Measurements from ENCODE around the gene HOXA7. TPM values are rescaled to one million over a fixed set of nuclear protein-coding genes. Genes with fewer than 3 reads are reported as not detected.
A peak's percentile ranks its signal among the peaks of the same experiment; 100 is the strongest.

The HOXA7 gene
- total RNA-seq, 2 experiments from 2014 or later: not detected

DNA sequence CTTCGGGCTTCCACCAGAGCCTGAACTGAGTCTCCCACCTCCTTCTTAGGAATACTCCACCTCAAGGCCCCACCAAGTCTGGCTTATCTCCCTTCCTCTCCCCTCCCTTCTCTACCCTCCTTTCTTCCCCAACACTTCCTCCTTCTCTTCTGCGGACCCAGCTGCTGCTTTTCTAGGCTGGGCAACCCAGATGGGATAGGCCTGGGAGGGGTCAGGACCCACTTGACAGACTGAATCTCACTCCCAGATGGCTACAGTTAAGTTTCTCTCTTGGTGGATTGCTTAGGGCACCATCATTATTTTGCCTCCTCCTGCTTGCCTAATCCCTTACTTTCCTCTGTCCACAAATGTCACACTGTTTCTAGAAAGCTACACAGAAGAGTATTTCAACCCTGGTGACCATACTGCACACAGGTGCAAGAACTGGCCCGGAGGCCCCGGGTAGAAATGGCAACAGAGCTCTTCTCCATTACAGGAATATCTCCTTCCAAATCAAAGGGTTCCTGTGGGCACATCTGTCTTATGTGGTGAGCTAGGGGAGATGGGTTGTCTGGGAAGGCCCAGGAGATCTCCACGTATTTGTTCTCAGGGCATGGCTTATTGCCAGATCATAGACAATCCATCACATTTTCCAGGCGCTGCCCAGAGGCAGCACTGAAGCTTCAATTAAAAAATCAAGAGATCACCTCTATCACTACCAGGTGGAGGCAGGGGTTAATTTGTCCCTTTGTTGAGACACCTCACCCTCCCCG, 33.7 kb upstream of the HOXA7 start:
- no peak for DNase-seq
- POLR2A ChIA-PET: no interaction called here
- H3K4me1 Mint-ChIP-seq: peaks cover 37% of the 10 kb centered on the region

DNA sequence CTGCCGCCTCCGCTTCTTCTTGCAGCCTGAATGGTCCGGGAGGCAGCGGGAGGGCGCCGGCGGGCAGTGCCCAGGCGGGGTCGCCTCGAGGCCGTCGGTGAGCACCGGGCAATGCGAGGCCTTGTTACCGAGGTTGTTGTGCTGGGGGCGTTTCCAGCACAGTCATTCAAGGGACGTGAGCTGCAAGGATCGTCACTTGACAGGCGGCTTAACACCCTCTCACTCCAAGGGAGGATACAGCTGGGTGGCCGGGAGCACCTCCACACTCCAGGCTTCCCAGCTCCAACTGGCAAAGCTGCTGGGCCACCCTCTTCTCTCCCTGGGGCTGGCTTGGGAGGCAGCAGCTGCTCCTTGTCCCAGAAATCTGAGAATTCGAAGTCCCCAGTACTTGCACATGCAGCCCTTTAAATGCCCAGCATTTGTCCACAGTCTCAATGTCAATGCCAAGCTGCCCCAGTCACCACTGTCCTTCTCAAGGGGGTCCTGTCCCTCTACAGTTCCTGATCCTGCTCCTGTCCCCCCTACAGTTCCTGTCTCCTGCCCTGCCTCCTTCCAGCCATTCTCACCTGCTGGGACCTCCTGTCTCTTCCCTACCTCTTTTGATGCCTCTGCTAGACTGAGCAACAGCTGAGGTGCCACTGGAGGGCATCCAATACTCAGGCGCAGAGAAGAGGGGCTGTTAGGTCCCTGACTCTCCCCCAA, 33.0 kb upstream of the HOXA7 start:
- ChIA-PET POLR2A (no interaction called here), CTCF (interaction anchor here (0.7 to 1.6 kb wide), 5 partner anchors 9 to 32 kb away, joined by 3 to 7 read pairs (median 3); partner anchors contain the start of gene HOXA7)
- Mint-ChIP-seq H3K9me3 (no peaks in the 10 kb centered on the region), H3K4me1 (peaks cover 43% of the 10 kb centered on the region), H3K36me3 (ENCODE audit: low read depth) (peaks cover 11% of the 10 kb centered on the region), H3K4me3 (no peak overlapping the region), H3K27ac (peak overlapping the region; percentile 19), H3K27me3 (peaks cover 89% of the 10 kb centered on the region)
- DNase-seq: no peak

More for the DNA sequence above, 33.7 kb upstream of the HOXA7 start:
- Mint-ChIP-seq H3K4me3 (no peak overlapping the region), H3K9me3 (no peaks in the 10 kb centered on the region), H3K36me3 (ENCODE audit: low read depth) (peaks cover 8% of the 10 kb centered on the region), H3K27ac (peak overlapping the region; percentile 19), H3K27me3 (peaks cover 90% of the 10 kb centered on the region)
- CTCF ChIA-PET: interaction anchor here (1.3 to 1.6 kb wide), 4 partner anchors 10 to 33 kb away, joined by 3 to 7 read pairs (median 6); partner anchors contain the start of genes HOXA7 and HOXA9

DNA sequence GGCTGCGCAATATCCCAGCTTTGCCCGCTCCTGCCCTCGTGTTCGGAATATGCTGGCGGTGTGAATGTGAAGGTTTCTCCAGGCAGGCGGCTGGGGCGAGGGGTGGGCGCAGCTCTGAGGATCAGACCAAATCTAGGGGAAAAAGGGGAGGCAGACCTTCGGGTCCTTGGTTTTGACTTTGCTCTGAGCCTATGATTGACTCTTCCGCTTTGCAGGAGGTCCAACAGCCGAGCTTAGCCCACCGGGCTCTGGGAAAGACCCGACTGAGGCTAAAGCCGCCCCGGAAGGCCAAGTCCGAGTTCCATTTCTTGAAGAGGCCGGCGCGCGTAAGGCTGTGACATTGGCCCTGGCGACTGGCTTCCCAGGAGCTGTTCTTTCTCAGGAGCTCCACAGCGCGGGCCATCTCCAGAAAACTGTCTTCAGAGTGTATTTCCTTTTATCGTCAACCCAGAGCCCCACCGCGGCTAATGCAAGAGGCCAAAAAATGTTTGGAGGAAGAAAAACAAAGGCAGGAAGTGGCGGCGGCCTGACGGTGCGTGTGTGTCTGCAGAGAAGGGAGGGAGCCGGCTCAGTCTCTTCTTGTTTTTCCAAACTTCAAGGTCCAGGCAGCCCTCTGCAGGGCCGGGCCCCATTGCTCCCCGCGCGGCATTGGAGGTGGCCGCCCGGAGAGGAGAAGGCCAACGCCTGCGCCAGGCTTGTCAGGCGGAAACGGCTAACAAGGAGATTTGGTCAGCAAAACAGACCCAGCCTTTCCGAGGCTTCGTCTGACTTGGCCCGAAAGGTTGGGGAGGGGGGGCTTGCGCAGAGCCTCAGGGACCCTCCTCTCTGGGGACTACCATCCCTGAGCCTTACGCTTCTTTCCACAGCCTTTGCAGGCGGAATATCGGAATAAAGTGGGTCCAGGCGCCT, 32.2 kb upstream of the HOXA7 start:
- peak; percentile 48 for DNase-seq
- H3K27me3 Mint-ChIP-seq: peaks cover 87% of the 10 kb centered on the region
- peaks cover 11% of the 10 kb centered on the region for H3K36me3 Mint-ChIP-seq (ENCODE audit: low read depth)
- CTCF ChIA-PET: interaction anchor here (0.7 to 1.7 kb wide), 4 partner anchors 9 to 28 kb away, joined by 3 to 7 read pairs (median 4); partner anchors contain the start of gene HOXA13
- no peaks in the 10 kb centered on the region for H3K9me3 Mint-ChIP-seq
- POLR2A ChIA-PET: no interaction called here
- H3K4me3 Mint-ChIP-seq: peak overlapping the region; percentile 59
- H3K4me1 Mint-ChIP-seq: peaks cover 43% of the 10 kb centered on the region
- peak overlapping the region; percentile 71 for H3K27ac Mint-ChIP-seq

DNA sequence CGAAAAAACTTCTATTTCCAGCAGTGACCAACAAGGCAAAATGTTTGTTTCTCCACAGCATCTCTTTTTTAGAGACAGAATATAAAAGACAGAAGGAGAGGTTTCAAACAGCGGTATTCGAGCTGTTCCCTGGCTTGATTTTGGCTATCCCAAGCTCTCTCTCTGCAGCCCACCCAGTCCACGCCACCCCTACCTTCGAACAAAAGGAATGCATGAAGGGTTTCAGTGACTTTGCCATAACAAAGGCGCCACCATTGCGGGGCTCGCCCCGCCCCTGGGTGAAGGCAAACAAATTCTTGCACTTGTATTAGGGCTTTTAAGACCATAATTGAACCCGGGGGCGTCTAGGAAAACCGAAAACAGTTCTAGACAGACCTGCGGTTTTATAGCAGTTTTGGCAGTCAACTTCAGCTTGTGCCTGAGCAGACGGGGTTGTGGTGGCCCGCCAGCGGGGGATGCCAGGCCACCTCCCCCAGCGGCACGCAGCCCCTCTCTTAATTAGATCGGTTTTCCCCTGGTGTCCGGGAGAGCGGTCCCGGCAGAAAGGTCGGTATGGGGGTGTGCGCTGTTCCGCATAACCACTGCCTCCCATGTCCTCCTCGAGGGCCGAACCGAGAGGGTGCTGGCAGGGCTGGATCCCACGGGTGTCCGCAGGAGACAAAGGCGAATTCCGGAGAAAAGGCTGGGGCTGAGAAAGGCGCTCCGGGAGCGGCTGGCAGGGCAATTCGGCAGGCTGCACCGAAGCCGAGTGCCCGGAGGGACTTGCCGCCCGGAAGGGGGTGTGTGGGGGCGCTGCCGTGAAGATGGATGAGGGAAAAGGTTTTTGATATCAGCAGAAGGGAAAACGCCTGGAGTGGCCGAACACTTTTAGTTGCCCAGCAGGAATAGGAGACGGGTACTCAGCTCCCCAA, 31.3 kb upstream of the HOXA7 start:
- no peaks in the 10 kb centered on the region for H3K9me3 Mint-ChIP-seq
- no peak for DNase-seq
- peak overlapping the region; percentile 59 for H3K4me3 Mint-ChIP-seq
- H3K4me1 Mint-ChIP-seq: peaks cover 43% of the 10 kb centered on the region
- CTCF ChIA-PET: interaction anchor here (1.1 to 4.0 kb wide), 6 partner anchors 8 to 42 kb away, joined by 3 to 18 read pairs (median 6); partner anchors contain the start of gene HOXA13
- peaks cover 11% of the 10 kb centered on the region for H3K36me3 Mint-ChIP-seq (ENCODE audit: low read depth)
- peak overlapping the region; percentile 71 for H3K27ac Mint-ChIP-seq
- peaks cover 84% of the 10 kb centered on the region for H3K27me3 Mint-ChIP-seq
- POLR2A ChIA-PET: no interaction called here

DNA sequence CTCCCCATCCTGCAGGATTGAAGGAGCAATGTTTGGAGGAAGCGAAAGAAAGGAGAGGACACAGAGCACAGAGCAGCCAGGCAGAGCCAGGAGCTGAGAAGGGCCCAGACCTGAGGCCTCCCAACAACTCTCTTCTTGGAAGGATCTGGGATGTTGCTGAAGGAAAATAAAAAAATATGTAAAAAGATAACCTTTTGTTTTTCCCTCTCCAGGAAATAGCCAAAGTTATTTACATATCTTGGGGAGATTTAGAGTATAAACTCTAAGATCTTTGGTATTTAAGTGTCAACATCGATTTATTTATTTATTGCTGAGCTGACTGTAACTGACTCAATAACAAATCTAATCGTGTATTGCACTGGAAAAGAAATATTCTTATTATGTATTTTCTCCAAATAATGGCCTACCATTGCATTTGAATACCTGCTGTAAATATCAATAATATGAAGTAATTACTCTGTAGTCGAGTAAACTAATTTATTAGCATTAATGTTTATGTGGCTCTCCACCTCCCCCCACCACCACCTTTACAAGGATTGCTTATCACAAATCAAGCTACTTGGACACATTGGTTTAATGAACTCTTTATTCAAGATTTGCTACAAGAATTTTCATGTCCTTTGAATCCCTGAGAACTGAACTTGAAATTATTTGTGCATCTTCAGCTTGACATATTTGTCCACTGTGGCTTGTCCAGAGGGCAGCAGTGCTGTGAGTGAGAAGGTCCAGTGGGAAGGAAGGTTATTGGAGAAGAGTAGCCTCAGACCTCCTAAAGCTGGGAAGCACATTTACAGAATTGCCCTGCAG, 30.4 kb upstream of the HOXA7 start:
- DNase-seq: no peak
- ChIA-PET POLR2A (interaction anchor here (0.6 kb wide), 1 partner anchor 9 kb away, joined by 3 read pairs; no protein-coding TSS in a partner anchor), CTCF (interaction anchor here (0.5 to 4.0 kb wide), 10 partner anchors 9 to 776 kb away, joined by 3 to 18 read pairs (median 4); partner anchors contain the start of gene HOXA13)
- peaks cover 11% of the 10 kb centered on the region for H3K36me3 Mint-ChIP-seq (ENCODE audit: low read depth)
- no peak overlapping the region for H3K27ac Mint-ChIP-seq
- peaks cover 42% of the 10 kb centered on the region for H3K4me1 Mint-ChIP-seq
- H3K27me3 Mint-ChIP-seq: peaks cover 82% of the 10 kb centered on the region
- no peak overlapping the region for H3K4me3 Mint-ChIP-seq
- H3K9me3 Mint-ChIP-seq: no peaks in the 10 kb centered on the region

DNA sequence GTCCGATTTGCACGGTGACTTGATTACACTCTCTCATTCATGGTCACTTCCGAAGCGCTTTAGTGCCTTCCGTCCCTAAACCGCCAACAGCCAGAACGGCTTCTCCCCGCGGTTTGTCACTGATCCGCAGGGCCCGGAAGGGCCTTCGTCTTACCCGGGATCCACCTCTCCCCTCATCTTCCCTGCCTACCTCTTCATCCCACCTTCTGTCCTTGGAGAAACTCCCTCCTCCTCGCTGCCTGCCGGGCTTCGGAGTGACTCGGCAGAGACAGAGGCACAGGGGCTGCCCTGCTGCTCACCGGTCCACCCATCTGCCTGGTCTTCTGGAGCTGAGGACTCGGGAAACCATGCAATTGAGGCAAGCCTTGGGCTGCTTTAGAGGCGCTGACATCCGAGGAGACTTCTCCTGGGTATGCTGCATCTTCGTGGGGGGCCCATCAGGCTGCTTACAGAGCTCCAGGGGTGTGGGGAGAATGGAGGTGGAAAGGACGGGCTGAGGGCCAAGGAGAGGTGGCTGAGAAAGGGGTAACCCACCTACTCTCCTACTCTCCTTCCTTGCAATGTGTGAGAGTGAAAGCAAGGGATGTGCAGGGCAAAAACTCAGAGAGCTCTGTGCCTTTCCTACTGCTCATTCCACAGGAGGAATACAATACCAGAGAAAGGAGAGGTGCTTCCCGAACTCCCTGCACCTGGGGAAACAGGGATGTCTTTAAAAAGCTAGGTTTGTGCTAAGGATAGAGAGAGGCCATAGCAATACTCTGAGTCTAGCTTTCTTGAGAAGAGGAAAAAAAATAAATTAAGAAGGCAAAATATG, 29.6 kb upstream of the HOXA7 start:
- peaks cover 40% of the 10 kb centered on the region for H3K4me1 Mint-ChIP-seq
- ChIA-PET POLR2A (interaction anchor here (0.6 kb wide), 1 partner anchor 10 kb away, joined by 3 read pairs; no protein-coding TSS in a partner anchor), CTCF (interaction anchor here (0.5 to 4.0 kb wide), 9 partner anchors 9 to 777 kb away, joined by 3 to 18 read pairs (median 3); no protein-coding TSS in a partner anchor)
- peak overlapping the region; percentile 63 for H3K27ac Mint-ChIP-seq
- peaks cover 81% of the 10 kb centered on the region for H3K27me3 Mint-ChIP-seq
- H3K9me3 Mint-ChIP-seq: no peaks in the 10 kb centered on the region
- no peak for DNase-seq
- H3K4me3 Mint-ChIP-seq: peak overlapping the region; percentile 50
- peaks cover 11% of the 10 kb centered on the region for H3K36me3 Mint-ChIP-seq (ENCODE audit: low read depth)

DNA sequence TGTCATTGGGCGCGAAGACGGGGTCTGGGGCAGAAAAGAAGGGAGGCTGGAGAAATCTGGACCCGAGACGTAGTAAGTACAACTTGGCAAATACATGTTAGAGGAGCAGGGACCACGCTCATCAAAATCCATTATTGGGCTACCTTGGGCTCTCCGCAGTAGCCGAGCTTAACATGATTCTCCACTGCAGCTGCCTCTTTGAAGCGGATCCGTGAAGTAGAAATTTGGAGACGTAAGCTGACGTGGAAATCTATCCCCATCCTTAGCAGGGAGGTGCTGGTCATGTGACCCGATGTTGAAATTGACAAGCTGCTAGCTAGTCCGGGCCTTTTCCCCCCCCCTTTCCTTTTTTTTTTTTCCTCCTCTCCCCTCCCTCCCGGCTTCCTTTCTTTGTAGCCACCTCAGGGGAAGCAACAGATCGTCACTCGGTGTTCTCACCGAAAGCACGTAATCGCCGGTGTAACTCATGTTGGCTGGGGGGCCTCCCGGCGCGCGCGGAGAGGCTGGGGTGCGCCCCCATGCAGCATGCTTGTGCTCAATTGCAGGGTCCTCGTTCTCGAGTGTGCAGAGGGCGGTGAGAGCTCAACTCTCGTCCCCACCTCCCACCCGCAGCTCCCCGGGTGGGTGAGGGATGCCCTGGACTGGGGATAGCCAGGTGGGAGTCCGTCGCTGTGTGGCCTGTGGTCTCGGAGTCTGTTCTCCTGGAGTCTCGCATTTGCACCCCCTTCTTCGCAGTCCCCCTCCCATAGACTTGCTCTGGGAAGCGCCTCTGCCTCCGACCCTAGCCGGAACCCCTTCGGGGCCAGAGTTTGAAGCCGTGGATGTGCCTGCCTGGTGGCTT, 28.8 kb upstream of the HOXA7 start, which contains the start of gene HOXA11:
TSS of gene HOXA11 (minus strand) at position 220 of the 841 bp plus-strand sequence. CDS start at position 132, 88 bp downstream.
- no peak for DNase-seq
- POLR2A ChIA-PET: no interaction called here
- CTCF ChIA-PET: interaction anchor here (0.6 to 4.0 kb wide), 8 partner anchors 10 to 307 kb away, joined by 3 to 18 read pairs (median 4); no protein-coding TSS in a partner anchor
- H3K9me3 Mint-ChIP-seq: no peaks in the 10 kb centered on the region
- peaks cover 11% of the 10 kb centered on the region for H3K36me3 Mint-ChIP-seq (ENCODE audit: low read depth)
- peak within 1 kb of the TSS; percentile 69 for H3K27ac Mint-ChIP-seq
- peaks cover 79% of the 10 kb centered on the region for H3K27me3 Mint-ChIP-seq
- H3K4me3 Mint-ChIP-seq: peak within 1 kb of the TSS; percentile 50
- H3K4me1 Mint-ChIP-seq: peaks cover 42% of the 10 kb centered on the region

DNA sequence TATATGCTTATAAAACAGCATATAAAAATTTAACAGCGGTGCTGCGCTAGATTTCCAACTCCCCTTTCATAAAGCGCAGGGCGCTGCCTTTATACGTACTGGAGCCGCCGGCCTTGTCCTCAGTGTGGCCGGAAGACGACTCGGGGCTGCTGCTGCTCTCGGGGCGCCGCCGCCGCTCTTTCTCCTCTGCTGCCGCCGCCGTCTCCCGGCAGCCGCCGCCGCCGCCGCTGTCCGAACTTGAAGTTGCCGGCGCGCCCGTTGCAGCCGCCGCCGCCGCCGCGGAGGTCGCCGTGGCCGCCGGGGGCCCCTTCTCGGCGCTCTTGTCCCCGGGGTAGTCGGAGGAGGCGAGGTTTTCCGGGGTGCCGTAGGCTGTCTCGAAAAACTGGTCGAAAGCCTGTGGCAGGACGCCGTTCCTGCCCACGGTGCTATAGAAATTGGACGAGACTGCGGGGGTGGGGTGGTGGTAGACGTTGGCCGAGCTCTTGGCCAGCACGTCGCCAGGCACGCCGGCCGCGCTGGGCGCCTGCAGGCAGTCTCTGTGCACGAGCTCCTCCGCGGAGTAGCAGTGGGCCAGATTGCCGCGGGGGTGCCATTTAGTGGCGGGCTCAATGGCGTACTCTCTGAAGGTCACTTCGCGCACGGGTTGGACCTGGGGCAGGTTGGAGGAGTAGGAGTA, 28.0 kb upstream of the HOXA7 start:
- Mint-ChIP-seq H3K4me1 (peaks cover 41% of the 10 kb centered on the region), H3K27me3 (peaks cover 77% of the 10 kb centered on the region), H3K27ac (peak overlapping the region; percentile 69), H3K4me3 (peak overlapping the region; percentile 47), H3K9me3 (no peaks in the 10 kb centered on the region), H3K36me3 (ENCODE audit: low read depth) (peaks cover 9% of the 10 kb centered on the region)
- ChIA-PET POLR2A (no interaction called here), CTCF (interaction anchor here (0.6 to 4.0 kb wide), 7 partner anchors 10 to 307 kb away, joined by 3 to 18 read pairs (median 3); partner anchors contain the start of gene HOXA10)
- no peak for DNase-seq

DNA sequence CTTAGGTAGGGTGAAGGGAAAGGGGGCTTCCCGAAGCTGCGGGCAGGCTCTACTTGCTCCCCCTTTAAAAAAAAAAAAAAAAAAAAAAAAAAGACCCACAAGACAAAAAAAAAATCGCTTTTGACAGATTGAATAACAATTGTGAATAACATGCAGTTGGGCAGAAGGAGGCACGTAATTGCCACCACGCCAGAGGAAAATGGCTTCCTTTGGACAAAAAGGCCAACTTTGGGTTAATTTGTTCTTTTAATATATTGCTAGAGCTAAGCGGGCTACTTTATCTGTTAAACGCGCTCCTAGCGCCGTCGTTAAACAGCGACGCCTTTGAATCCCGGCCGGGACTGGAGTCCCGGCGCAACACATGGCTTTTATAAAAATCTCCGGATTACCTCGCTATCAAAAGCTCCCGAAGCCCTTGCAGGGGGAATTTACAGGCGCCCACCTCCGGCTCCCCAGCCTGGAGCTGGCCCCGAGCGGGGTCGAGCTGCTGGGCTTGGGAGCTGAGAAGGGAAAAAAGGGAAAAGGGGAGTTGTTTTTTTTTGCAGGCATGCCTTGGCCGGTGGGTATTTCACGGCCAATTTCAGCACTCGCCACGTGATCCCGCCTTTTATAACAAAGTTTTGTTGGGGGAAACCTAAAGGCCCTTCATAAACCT, 27.3 kb upstream of the HOXA7 start:
- POLR2A ChIA-PET: no interaction called here

More for the DNA sequence above, 27.3 kb upstream of the HOXA7 start:
- Mint-ChIP-seq H3K36me3 (ENCODE audit: low read depth) (peaks cover 9% of the 10 kb centered on the region), H3K27ac (no peak overlapping the region), H3K4me3 (peak overlapping the region; percentile 38), H3K27me3 (peaks cover 81% of the 10 kb centered on the region), H3K9me3 (no peaks in the 10 kb centered on the region), H3K4me1 (peaks cover 39% of the 10 kb centered on the region)
- CTCF ChIA-PET: interaction anchor here (0.7 to 1.3 kb wide), 4 partner anchors 9 to 33 kb away, joined by 3 to 5 read pairs (median 3); partner anchors contain the start of gene HOXA10
- no peak for DNase-seq

Data from activated CD4-positive, alpha-beta T cell treated with anti-CD3 and anti-CD28 coated beads, Interleukin-2, amount 10 ng/mL, durations not matched to agents 7 days and 5 days (primary cell).